Ovary (tissue), 9 donors: ENCODE data around the gene GADD45GIP1. TPM values are rescaled to one million over a fixed set of nuclear protein-coding genes. Genes with fewer than 3 reads are reported as not detected.
A peak's percentile ranks its signal among the peaks of the same experiment; 100 is the strongest.

Experiments
- DNase-seq, 5 donors: peaks; one replicate each; pipeline ENCODE4 v3.0.0-alpha.2; 2019 to 2020
- H3K27ac ChIP-seq, 2 donors: fragments of 200-600 bp; one replicate each; pipeline versions ENCODE4 v1.5.1 to v1.8.0; 2019 to 2022
- H3K27me3 ChIP-seq: fragments of 200-600 bp; one replicate; pipeline ENCODE4 v1.8.0; 2022
- H3K36me3 ChIP-seq: fragments of 200-600 bp; sonication (generic); one replicate; pipeline ENCODE4 v1.5.1; 2019
- H3K4me1 ChIP-seq: one replicate; pipeline ENCODE4 v1.8.1; 2013; ENCODE audit warnings: mild to moderate bottlenecking, moderate library complexity; ENCODE audit not compliant: insufficient read depth
- H3K4me3 ChIP-seq: fragments of 200-600 bp; sonication (generic); one replicate; pipeline ENCODE4 v1.5.1; 2017
- H3K9me3 ChIP-seq, 2 donors: fragments of 200-600 bp in 1 of 2; sonication (generic) in 1 of 2; one replicate each; pipeline versions ENCODE4 v1.5.1 to v1.8.1; 2013 to 2019; ENCODE audit warnings: mild to moderate bottlenecking in 1 of 2, moderate library complexity in 1 of 2
- CTCF ChIP-seq, 3 donors: fragments of 450-650 bp in 2 of 3; fragments of 200-600 bp in 1 of 3; IDR thresholded peaks; one replicate each; pipeline versions ENCODE4 v1.5.1 to v1.8.0; 2016 to 2022; ENCODE audit warnings: antibody characterized with exemption in 3 of 3, mild to moderate bottlenecking in 1 of 3
- EP300 ChIP-seq: sonication (generic); formaldehyde crosslinking; IDR thresholded peaks from one replicate; pipeline ENCODE4 v1.6.1; 2017; ENCODE audit warnings: antibody characterized with exemption
- POLR2A ChIP-seq: fragments of 450-650 bp; IDR thresholded peaks from one replicate; pipeline ENCODE4 v1.6.1; 2017; ENCODE audit warnings: antibody characterized with exemption, mild to moderate bottlenecking, moderate library complexity
- WGBS, 3 donors: extraction: QIAGEN DNeasy Blood & Tissue Kit in 1 of 3; methylation state at CpG; one replicate each; pipeline versions ENCODE4 v1.1.5 to v1.1.7; 2013 to 2017; 5-methylcytosine and 5-hydroxymethylcytosine counted together
- intact Hi-C, 4 donors: fragments of 100-400 bp; cut with DNase I; formaldehyde crosslinking; loops; one replicate each; pipeline versions ENCODE4 v1.11.0 to v1.15.1; 2022 to 2023
- polyA plus RNA-seq, 2 donors: library from polyadenylated mRNA; stranded (reverse); fragments of 200-250 nt in 1 of 2; fragments of 350-450 nt in 1 of 2; fragmentation: Illumina TruSeq in 1 of 2; extraction: RNeasy Lipid Tissue Mini Kit (QIAGEN cat#74804) in 1 of 2; gene quantifications; one replicate each; pipeline ENCODE4 v1.2.3, GENCODE V29; 2013 to 2014
- total RNA-seq, 7 donors: library from RNA; depleted of rRNA in 2 of 7; stranded (reverse); fragments of >200 nt in 2 of 7; fragmentation: NEBNext Ultra II Directional in 3 of 7; extraction: Animal tissue kit (Norgen Biotek cat#: 25700) in 3 of 7; gene quantifications; one replicate each; pipeline versions ENCODE4 v1.1.0 to v1.2.4, GENCODE V29; 2016 to 2023
- donor health status: DM: no; HTN: no; CAD: no; lungs with moderate emphysema.
- donor health status: DM: no; HTN: no; CAD: no.
- donor health status: Bipolar disorder and iron deficiency.
- donor health status: DM: yes; HTN: yes; CAD: no.
- donor health status: DM: no; HTN: no; CAD: no.
- donor health status: DM: yes; HTN: yes; CAD: no.

GADD45GIP1 gene
- total and polyA plus RNA-seq, 9 donors = 1.8 to 57.7 (median 19.1) TPM

GRCh38 chr19:12947702-12948611, 9.1 kb downstream of the GADD45GIP1 start:
- 79 to 86% (median 82%) methylated on average over 28 of the region's 28 CpGs for WGBS, 3 donors
- no peaks in the 10 kb centered on the region for H3K4me1 ChIP-seq
- TF ChIP-seq POLR2A (no peak), CTCF (IDR thresholded peaks at IDR 0.05) (no peak), EP300 (no peak)
- intact Hi-C loops = no loop called here
- no peaks in the 10 kb centered on the region for H3K36me3 ChIP-seq
- H3K27me3 ChIP-seq = no peaks in the 10 kb centered on the region
- peak in 3 of 5 donors; percentile 46 to 58 (median 51) for DNase-seq
- H3K9me3 ChIP-seq = no peaks in the 10 kb centered on the region
- H3K27ac ChIP-seq = no peak overlapping the region
- H3K4me3 ChIP-seq = no peak overlapping the region

- Histone ChIP-seq H3K4me3 (peak overlapping the region; percentile 96), H3K4me1 (no peaks in the 10 kb centered on the region), H3K36me3 (no peaks in the 10 kb centered on the region), H3K9me3 (no peaks in the 10 kb centered on the region), H3K27ac (no peak overlapping the region), H3K27me3 (no peaks in the 10 kb centered on the region)
- no peak for TF ChIP-seq CTCF (IDR thresholded peaks at IDR 0.05)
- TF ChIP-seq POLR2A = no peak
- no peak for TF ChIP-seq EP300
- 56 to 60% (median 57%) methylated on average over 14 of the region's 14 CpGs for WGBS, 3 donors
- DNase-seq = no peak
- intact Hi-C loops = no loop called here
Observed at GRCh38 chr19:12946731-12947496, 10.1 kb downstream of the GADD45GIP1 start.

- WGBS, 3 donors = 0 to 1% (median 1%) methylated on average over 36 to 40 of the region's 40 CpGs
- DNase-seq = peak; percentile 53 to 79 (median 67)
- peak overlapping the region; percentile 96 for H3K4me3 ChIP-seq
- intact Hi-C loops = no loop called here
- H3K27me3 ChIP-seq = no peaks in the 10 kb centered on the region
- no peaks in the 10 kb centered on the region for H3K9me3 ChIP-seq
- H3K4me1 ChIP-seq = no peaks in the 10 kb centered on the region
- H3K27ac ChIP-seq = peak overlapping the region; percentile 83 to 85
- no peaks in the 10 kb centered on the region for H3K36me3 ChIP-seq
- TF ChIP-seq CTCF (IDR thresholded peaks at IDR 0.05) (no peak), POLR2A (no peak), EP300 (no peak)
Observed at GRCh38 chr19:12946092-12946721, 10.8 kb downstream of the GADD45GIP1 start.

GRCh38 chr19:12945479-12946091, 11.4 kb downstream of the GADD45GIP1 start, which contains the start of gene RAD23A:
RAD23A (plus strand) TSS chr19:12945862; CDS start chr19:12945949, 87 bp downstream.
- no peaks in the 10 kb centered on the region for H3K9me3 ChIP-seq
- no peaks in the 10 kb centered on the region for H3K4me1 ChIP-seq
- 0 to 1% (median 0%) methylated on average over 46 to 62 of the region's 62 CpGs for WGBS, 3 donors
- peak; percentile 98 to 100 (median 99) for DNase-seq
- H3K27me3 ChIP-seq = no peaks in the 10 kb centered on the region
- peak within 1 kb of the TSS; percentile 83 to 85 for H3K27ac ChIP-seq
- H3K4me3 ChIP-seq = peak within 1 kb of the TSS; percentile 96
- H3K36me3 ChIP-seq = no peaks in the 10 kb centered on the region
- TF ChIP-seq POLR2A (peak; percentile 89), EP300 (peak; percentile 9), CTCF (IDR thresholded peaks at IDR 0.05) (peak in 1 of 3 donors; percentile 24)
- intact Hi-C loops = no loop called here
